HL-60 (cell line): ENCODE results near the gene SNTG2.

Source experiments
- GABPA ChIP-seq: IDR thresholded peaks from 2 replicates; pipeline ENCODE4 v1.6.1; 2012; ENCODE audit warnings: low read depth
- POLR2AphosphoS5 ChIP-seq: IDR thresholded peaks from 2 replicates; pipeline ENCODE4 v1.6.1; 2012; ENCODE audit warnings: low read depth
- TF ChIP-seq, protein P1 (sequence below): IDR thresholded peaks from one replicate; pipeline ENCODE4 v1.5.1; 2011; ENCODE audit warnings: low read length, control low read depth, inconsistent platforms; ENCODE audit not compliant: insufficient read depth
- TF ChIP-seq, protein P2 (sequence below): IDR thresholded peaks from 2 replicates; pipeline ENCODE4 v1.6.1; 2012; ENCODE audit warnings: low read depth; ENCODE audit not compliant: insufficient replicate concordance

DNA sequence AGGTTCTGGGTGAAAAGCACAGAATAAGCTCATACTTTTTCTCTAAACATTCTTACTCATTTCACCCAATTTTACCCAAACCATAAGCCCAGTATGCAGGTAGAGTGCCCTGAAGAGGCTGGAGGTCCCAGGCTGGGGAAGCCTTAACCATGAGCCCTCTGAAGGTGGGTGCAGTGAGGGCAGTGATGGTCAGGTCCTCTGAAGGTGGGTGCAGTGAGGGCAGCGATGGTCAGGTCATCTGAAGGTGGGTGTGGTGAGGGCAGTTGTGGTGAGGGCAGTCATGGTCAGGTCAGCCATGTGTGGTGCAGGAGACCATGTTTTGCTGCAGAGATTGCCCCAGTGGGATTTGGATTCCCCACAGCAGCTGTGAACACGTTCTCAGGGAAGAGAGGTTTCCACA is 148.8 kb downstream of the SNTG2 start:
- TF ChIP-seq, protein P1, sequence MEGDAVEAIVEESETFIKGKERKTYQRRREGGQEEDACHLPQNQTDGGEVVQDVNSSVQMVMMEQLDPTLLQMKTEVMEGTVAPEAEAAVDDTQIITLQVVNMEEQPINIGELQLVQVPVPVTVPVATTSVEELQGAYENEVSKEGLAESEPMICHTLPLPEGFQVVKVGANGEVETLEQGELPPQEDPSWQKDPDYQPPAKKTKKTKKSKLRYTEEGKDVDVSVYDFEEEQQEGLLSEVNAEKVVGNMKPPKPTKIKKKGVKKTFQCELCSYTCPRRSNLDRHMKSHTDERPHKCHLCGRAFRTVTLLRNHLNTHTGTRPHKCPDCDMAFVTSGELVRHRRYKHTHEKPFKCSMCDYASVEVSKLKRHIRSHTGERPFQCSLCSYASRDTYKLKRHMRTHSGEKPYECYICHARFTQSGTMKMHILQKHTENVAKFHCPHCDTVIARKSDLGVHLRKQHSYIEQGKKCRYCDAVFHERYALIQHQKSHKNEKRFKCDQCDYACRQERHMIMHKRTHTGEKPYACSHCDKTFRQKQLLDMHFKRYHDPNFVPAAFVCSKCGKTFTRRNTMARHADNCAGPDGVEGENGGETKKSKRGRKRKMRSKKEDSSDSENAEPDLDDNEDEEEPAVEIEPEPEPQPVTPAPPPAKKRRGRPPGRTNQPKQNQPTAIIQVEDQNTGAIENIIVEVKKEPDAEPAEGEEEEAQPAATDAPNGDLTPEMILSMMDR, result no peak
- TF ChIP-seq POLR2AphosphoS5 (no peak), GABPA (no peak)
- TF ChIP-seq, protein P2, sequence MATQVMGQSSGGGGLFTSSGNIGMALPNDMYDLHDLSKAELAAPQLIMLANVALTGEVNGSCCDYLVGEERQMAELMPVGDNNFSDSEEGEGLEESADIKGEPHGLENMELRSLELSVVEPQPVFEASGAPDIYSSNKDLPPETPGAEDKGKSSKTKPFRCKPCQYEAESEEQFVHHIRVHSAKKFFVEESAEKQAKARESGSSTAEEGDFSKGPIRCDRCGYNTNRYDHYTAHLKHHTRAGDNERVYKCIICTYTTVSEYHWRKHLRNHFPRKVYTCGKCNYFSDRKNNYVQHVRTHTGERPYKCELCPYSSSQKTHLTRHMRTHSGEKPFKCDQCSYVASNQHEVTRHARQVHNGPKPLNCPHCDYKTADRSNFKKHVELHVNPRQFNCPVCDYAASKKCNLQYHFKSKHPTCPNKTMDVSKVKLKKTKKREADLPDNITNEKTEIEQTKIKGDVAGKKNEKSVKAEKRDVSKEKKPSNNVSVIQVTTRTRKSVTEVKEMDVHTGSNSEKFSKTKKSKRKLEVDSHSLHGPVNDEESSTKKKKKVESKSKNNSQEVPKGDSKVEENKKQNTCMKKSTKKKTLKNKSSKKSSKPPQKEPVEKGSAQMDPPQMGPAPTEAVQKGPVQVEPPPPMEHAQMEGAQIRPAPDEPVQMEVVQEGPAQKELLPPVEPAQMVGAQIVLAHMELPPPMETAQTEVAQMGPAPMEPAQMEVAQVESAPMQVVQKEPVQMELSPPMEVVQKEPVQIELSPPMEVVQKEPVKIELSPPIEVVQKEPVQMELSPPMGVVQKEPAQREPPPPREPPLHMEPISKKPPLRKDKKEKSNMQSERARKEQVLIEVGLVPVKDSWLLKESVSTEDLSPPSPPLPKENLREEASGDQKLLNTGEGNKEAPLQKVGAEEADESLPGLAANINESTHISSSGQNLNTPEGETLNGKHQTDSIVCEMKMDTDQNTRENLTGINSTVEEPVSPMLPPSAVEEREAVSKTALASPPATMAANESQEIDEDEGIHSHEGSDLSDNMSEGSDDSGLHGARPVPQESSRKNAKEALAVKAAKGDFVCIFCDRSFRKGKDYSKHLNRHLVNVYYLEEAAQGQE, result no peak
